GM21576 (cell line): ENCODE results near the gene ZNF701.
"Not testable (repeated sequence)": the region's sequence is repeated elsewhere in the genome, so short reads cannot be mapped to it uniquely, and the experiment has no call there.

Source experiments
- ATAC-seq: cut with Tn5 transposase; IDR thresholded peaks from one replicate; pipeline ENCODE4 v1.9.1; 2021; ENCODE audit warnings: mild to moderate bottlenecking, moderate library complexity; ENCODE audit not compliant: unreplicated experiment

Gene ZNF701

DNA sequence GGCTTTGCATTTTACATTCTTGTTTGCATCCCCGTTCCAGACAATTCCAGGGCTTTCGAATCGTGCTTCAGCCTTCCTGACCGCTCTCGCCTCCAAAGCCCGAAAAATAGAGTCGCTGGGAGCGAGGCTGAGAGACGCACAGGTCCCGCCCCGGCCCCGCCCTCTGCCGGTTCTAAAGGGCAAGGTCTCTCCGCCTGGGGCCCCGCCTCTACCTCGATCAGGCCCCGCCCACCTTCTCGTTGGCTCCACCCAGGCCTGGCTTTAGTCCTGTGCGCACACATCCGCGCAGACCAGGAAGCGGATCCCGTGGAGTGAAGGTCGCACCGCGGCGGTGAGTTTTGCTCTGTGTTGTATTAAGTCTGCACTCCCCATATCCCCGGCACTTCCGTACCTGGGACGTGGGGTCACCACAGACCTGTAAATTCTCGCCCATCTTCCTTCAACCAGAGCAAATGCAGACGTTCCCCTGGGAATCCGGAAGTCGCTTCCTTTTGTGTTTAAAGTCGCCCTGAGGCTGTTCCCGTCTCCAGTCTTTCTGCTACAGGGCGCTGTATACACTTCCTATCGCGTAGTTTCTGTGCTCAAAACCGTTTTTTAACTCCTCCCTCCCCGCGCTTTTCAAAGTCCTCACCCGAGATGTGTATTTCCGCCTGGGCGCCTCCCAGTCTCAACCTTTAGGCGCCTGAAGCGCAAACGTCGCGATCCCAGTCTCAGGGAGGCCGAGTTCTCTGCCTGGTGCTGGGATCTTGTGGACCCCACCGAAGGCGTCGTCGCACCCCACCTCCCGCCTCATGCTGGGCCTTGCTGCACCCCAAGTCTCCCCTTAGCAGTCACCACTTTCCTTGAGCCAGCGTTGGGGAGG is at the start of gene ZNF701:
Gene ZNF701, plus strand, starts transcription at position 288 of the 862 bp plus-strand sequence. CDS start 3,861 bp downstream, outside the sequence.
- ATAC-seq: peak; percentile 95

DNA sequence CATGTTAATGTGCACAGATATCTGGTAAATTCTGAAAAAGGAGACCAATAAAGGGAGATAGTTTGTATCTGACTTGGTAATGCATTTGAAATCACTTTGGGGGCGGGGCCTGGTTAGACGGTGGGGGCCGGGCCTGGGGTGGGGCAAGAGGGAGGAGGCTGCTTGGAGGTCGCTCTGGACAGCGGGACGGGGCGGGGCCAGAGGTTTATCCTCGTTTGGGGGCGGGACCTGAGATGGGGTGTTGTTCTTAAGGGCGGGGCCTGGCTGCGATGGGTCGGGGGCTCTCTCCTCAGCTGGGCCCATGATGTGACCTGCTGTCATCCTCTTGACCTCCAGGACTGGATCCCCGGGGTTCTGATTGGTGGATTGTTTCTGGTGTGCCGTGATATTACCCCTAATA is 47.5 kb upstream of the ZNF701 start:
- ATAC-seq: no peak

DNA sequence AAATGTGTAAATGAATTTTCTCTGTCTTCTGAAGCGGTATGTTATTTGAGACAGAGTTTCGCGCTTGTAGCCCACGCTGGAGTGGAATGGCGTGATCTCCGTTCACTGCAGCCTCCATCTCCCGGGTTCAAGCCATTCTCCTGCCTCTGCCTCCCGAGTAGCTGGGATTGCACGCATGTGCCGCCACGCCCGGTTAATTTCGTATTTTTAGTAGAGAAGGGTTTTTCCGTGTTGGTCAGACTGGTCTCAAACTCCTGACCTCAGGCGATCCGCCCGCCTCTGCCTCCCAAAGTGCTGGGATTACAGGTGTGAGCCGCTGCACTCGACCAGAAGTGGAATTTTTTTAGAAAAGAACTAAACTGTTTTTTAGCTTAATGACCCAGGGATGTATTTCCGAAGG is 46.0 kb upstream of the ZNF701 start:
- no peak for ATAC-seq

DNA sequence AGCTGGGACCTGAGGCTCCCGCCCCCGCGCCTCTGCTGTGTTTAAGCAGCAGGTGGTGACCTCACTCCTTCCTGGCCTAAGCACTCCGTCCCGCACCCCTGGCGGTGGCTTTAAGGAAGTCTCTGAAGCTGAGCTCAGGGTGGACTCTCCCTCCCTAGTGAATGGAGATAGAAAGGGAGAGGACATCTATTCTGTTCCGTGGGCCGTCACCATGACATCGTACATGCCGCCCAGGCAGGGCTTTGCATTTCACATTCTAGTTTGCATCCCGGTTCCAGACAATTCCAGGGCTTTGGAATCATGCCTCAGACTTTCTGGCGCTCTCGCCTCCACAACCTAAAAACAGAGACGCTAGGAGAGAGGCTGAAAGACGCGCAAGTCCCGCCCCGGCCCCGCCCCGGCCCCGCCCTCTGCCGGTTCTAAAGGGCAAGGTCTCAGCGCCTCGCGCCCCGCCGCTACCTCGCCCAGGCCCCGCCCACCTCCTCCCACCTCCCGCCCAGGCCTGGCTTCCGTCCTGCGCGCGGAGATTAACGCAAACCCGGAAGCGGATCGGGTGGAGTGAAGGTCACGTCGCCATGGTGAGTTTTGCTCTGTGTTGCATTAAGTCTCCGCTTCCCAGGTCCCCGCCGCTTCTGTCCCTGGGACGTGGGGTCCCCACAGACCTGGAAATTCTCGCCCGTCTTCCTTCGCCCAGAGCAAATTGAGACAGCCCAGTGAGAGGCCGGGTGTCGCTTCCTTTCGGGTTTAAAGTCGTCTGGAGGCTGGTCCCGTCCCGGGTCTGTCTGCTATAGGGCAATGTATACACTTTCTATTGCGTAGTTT is 42.7 kb upstream of the ZNF701 start, which contains the start of gene ZNF808:
Gene ZNF808, plus strand, starts transcription at position 535 of the 822 bp plus-strand sequence. CDS start 15,617 bp downstream, outside the sequence.
- ATAC-seq: peak; percentile 77

DNA sequence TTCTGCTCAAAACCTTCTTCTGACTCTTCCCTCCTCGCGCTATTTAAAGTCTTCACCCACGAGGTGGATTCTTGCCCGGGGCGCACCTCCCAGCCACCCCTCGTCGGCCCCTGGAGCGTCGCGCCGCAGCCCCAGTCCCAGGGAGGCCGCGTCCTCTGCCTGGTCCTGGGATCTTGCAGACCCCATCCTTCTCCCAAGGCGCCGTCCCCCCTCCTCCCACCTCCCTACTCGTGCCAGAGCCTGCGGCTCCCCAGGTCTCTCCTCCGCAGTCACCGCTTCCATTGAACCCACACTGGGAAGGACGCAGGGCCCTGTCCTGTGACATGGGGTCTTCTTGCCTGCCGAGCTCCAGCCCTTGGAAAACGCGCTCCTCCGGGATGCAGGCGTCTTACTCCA is 42.1 kb upstream of the ZNF701 start:
- ATAC-seq: peak; percentile 18

DNA sequence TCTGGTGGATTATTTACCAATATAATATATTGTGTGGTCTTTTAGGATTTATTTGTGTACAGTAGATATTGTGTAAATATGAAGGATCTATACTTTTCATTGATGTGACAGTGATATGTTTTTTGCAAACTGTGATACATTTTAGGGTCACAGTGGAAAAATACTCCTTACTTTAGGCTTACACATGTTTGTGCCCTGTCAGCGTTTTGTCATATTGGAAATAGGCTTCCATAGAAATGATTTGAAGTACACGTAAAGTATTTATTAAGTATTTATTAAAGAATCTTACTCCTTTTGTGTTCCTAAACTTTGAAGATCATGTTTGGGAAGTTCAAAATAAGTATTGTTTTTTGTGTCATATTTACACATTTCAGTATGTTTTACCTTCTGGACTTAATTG is 37.6 kb upstream of the ZNF701 start:
- no peak for ATAC-seq

DNA sequence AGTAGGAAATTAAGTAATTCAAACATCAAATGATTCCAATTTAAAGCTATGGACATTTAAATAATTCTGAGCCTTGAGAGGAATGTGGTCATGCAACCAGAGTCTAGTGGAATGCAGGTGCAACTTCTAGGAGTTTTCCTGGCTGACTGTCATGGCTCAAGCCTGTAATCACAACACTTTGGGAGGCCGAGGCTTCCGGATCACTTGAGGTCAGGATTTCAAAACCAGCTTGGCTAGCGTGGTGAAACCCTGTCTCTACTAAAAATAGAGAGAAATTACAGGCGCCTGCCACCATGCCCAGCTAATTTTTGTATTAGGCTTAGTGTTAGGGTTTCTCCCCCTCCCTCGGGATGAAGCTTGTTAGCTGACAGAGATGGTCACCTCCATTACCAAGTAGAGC is 36.2 kb upstream of the ZNF701 start:
- ATAC-seq: no peak

DNA sequence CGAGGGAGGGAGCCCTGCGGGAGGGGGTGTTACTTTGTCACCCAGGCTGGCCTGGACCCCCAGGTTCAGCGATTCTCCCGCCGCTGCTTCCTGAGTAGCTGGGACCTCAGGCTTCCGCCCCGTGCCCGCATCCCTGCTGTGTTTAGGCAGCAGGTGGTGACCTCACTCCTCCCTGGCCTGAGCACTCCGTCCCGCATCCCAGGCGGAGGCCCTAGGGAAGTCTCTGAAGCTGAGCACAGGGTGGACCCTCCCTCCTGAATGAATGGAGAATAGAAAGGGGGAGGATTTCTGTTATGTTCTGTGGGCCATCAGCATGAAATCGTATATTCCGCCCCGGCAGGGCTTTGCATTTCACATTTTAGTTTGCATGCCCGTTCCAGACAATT is 34.7 kb upstream of the ZNF701 start:
- ATAC-seq: not testable (repeated sequence)

DNA sequence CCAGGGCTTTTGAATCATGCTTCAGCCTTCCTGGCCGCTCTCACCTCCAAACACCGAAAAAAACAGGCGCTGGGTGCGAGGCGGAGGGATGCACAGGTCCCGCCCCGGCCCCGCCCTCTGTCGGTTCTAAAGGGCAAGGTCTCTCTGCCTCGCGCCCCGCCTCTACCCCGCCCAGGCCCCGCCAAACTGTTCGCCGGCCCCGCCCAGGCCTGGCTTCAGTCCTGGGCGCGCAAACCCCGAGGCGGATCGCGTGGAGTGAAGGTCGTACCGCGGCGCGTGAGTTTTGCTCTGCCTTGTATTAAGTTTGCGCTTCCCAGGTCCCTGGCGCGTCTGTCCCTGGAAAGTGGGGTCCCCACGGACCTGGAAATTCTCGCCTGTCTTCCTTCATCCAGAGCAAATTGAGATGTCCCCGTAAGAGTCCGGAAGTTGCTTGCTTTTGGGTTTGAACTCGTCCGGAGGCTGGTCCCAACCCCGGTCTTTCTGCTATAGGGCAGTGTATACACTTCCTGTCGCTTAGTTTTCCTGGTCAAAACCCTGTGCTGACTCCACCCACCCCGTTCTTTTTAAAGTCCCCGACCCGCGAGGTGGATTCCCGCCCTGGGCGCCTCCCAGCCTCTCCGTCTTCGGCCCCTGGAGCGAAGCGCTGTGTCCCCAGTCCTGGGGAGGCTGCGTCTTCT is 34.2 kb upstream of the ZNF701 start:
- ATAC-seq: peak; percentile 76

DNA sequence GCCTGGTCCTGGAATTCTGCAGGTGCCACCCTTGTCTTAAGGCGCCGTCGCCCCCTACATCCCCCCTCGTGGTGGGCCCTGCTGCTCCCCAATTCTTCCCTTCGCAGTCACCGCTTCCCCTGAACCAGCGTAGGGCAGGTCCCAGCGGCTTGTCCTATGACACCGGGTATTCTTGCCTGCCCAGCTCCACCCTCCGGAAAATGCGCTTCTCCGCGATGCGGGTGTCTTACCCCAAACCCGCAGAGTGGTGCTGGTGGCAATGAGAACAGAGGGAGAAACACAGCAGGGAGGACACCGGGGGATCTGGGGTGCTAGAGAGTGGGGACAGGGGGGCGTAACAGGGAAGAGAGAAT is 33.7 kb upstream of the ZNF701 start:
- ATAC-seq: peak; percentile 18

DNA sequence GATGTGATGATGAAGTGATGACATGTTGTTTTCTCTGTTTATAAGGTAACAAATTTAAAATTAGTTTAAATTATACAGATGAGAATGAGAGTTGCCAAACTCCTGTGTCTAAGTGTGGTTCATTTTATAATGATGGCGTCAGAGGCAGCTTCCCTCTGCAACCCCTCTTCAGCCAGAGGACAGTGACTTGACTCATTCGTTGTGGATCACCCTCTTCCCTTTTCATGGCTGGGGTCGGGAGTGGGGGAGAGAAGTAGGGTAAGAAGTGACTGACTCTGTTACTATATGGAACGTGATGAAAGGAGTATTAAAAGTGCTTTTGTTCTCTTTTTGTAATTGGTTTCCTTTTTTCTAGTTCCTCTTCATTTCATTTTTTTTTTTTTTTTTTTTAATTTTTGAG is 31.3 kb upstream of the ZNF701 start:
- not testable (repeated sequence) for ATAC-seq

DNA sequence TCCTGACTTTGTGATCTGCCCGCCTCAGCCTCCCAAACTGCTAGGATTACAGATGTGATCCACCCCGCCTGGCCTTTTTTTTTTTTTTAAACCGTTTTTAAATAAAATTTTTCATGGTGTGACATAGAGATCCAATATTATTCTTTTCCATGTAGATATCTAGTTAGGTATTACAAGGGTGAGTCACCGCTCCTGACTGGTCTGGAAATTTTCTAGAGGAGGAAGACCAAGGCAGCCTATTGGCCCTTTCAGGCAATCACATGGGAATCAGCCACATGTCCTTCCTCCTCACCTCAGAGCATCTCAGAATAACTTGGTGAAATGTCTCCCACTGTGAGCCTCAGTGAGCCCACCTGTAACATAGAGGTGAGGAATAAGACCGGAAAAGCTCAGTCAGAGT is 28.9 kb upstream of the ZNF701 start:
- ATAC-seq: not testable (repeated sequence)

DNA sequence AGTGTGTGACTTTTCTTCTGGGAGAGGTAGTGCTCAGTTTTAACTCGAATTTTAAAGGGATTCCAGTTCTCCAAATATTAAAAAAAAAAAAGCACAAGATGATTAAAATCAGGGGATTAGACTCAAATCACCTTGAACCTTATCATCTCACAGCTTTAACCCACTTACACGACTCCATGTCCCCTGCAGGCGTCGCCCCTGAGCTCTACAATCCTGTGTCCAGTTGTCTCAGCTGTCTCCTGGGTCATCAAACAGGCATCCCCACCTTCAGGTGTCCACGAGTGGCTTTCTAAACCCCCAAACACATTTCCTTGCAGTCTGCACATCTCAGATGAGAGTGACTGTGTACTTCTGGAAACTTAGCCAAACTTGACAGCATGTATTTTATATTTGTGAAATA is 28.5 kb upstream of the ZNF701 start:
- ATAC-seq: no peak

DNA sequence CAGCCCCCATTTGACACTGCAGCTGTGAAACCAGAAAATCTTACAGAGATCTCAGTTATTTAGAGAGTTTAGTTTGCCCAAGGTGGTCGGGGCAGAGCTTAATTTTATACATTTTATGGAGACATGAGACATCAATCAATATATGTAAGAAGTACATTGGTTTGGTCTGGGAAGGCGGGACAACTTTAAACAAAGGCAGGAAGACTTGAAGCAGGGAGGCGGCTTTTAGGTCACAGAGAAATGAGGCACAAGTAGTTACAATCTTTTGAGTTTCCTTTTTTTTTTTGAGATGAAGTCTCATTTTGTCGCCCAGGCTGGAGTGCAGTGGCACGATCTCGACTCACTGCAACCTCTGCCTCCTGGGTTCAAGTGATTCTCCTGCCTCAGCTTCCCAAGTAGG is 27.5 kb upstream of the ZNF701 start:
- not testable (repeated sequence) for ATAC-seq

DNA sequence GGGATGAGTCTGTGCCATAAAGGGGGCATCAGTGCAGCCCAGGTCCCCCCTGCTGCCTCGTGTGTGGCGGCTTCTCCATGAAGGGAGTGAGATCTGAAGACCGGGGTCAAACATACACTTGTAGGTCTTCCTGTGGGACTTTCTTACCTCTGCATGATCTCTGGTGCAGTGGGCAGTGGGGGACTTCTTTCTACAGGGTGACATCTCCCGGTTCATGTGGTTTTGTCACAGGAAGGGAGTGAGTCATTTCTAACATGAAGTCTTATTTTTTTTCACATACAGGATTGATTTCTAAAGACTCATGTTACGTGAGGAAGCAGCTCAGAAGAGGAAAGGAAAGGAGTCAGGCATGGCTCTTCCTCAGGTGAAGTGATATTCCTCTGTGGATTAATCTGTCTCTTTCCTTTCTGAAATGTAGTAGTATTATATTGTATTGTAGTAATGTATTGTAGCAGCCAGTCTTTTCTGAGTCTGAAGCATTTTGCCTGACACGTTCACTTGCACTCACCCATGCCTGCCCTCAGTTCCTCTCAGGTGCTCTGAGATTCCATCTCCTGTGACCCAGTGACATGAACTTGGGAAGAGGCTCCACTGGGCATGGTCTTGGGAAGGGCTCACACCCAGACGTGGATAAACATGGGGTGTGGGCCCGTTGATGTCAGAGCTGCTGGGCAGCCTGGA is 27.0 kb upstream of the ZNF701 start:
- ATAC-seq: no peak

DNA sequence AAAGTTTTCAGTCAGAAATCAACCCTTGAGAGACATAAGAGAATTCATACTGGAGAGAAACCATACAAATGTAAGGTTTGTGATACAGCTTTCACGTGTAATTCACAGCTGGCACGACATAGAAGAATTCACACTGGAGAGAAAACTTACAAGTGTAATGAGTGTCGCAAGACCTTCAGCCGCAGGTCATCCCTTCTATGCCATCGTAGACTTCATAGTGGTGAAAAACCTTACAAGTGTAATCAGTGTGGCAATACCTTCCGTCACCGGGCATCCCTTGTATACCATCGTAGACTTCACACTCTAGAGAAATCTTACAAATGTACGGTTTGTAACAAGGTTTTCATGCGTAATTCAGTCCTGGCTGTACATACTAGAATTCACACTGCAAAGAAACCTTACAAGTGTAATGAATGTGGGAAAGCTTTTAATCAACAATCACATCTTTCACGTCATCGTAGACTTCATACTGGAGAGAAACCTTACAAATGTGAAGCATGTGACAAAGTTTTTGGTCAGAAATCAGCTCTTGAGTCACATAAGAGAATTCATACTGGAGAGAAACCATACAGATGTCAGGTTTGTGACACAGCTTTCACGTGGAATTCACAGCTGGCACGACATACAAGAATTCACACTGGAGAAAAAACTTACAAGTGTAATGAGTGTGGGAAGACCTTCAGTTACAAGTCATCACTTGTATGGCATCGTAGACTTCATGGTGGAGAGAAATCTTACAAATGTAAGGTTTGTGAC is 15.7 kb upstream of the ZNF701 start:
- ATAC-seq: no peak

DNA sequence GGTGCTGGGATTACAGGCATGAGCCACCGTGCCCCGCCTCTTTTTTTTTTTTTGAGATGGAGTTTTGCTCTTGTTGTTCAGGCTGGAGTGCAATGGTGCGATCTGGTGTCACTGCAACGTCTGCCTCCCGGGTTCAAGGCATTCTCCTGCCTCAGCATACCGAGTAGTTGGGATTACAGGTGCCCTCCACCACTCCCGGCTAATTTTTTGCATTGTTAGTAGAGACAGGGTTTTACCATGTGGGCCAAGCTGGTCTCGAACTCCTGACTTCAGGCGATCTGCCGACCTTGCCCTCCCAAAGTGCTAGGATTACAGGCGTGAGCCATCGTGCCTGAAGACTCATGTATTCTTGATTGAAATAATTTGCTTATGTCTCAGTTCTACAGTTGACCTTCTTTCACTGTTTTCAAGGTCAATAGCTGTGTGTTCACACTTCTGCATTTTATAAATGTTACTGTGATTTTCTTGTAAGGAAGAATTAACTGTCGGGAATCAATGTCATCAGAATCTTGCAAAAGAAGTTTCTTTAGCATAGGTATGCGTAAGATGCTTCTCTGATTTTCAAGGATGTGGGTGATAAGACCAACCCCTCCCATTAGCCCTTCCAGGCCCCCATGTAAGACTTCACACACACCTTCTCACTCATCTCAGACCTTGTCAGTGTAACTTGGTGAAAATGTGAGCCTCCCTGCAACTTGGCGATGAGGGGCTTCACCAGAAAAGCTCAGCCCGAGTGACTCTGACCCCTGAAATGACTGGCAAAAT is 12.7 kb upstream of the ZNF701 start:
- ATAC-seq: no peak

DNA sequence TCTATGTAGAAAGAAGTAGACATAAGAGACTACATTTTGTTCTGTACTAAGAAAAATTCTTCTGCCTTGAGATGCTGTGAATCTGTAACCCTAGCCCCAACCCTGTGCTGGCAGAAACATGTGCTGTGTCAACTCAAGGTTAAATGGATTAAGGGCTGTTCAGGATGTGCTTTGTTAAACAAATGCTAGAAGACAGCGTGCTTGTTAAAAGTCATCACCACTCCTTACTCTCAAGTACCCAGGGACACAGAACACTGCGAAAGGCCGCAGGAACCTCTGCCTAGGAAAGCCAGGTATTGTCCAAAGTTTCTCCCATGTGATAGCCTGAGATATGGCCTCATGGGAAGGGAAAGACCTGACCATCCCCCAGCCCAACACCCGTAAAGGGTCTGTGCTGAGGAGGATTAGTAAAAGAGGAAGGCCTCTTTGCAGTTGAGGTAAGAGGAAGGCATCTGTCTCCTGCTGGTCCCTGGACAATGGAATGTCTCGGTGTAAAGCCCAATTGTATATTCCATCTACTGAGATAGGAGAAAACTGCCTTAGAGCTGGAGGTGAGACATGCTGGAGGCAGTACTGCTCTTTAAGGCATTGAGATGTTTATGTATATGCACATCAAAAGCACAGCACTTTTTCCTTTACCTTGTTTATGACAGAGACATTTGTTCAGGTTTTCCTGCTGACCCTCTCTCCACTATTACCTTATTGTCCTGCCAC is 11.2 kb upstream of the ZNF701 start:
- ATAC-seq: not testable (repeated sequence)

DNA sequence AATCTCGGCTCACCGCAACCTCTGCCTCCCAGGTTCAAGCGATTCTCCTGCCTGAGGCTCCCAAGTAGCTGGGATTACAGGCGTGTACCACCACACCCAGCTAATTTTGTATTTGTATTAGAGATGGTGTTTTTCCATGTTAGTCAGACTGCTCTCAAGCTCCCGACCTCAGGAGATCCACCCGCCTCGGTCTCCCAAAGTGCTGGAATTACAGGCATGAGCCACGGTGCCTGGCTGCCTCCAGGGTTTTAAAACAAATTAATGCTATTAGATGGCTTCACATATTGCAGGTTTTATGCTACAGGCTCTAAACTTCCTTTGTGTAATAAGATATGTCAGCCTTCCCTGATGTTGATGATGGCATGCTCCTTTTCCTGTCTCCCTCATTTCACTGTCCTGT is 8.5 kb upstream of the ZNF701 start:
- not testable (repeated sequence) for ATAC-seq
